IMR-90 (cell line): ENCODE data around the gene LIN52. TPM values are rescaled to one million over a fixed set of nuclear protein-coding genes. Genes with fewer than 3 reads are reported as not detected.

Experiments used
- ATAC-seq: fragments of 200-7000 bp; cut with Tn5 transposase; 2 replicates; pipeline ENCODE4 v1.9.1; 2020; ENCODE audit warnings: low read depth, mild to moderate bottlenecking, moderate library complexity
- BruUV-seq: library from RNA; stranded (reverse); fragments of 400-500 nt; replicated peaks from 2 replicates; lab custom pipeline; 2021; lab: Mats Ljungman, UMichigan
- CTCF ChIA-PET: fragments of 300-600 bp; formaldehyde crosslinking; extraction: SDS; loops from one replicate; lab custom pipeline; 2021; ENCODE audit warnings: antibody characterized with exemption; lab: Yijun Ruan, JAX
- POLR2A ChIA-PET: fragments of 300-600 bp; sonication (Branson Sonifier 250); formaldehyde crosslinking; loops from one replicate; lab custom pipeline; 2022; ENCODE audit warnings: antibody characterized with exemption; ENCODE audit not compliant: unreplicated experiment; lab: Charles Lee
- DNase-seq: peaks from one replicate; pipeline ENCODE4 v3.0.0; 2013
- H2AFZ ChIP-seq: replicated peaks from 2 replicates; pipeline ENCODE3; 2013; ENCODE audit warnings: low read length, mild to moderate bottlenecking; ENCODE audit not compliant: poor library complexity
- H2AK5ac ChIP-seq: 2 replicates; pipeline ENCODE4 v1.6.1; 2013; ENCODE audit warnings: low read depth, low read length, inconsistent platforms
- H2AK9ac ChIP-seq: replicated peaks from 2 replicates; pipeline ENCODE3; 2013; ENCODE audit warnings: mild to moderate bottlenecking, low read depth, low read length, moderate library complexity; ENCODE audit not compliant: poor library complexity
- H2BK120ac ChIP-seq: 2 replicates; pipeline ENCODE4 v1.6.1; 2013; ENCODE audit warnings: low read depth, low read length, inconsistent platforms
- H2BK15ac ChIP-seq: 3 replicates; pipeline ENCODE4 v1.6.1; 2013; ENCODE audit warnings: low read depth, low read length, inconsistent platforms
- H2BK20ac ChIP-seq: 2 replicates; pipeline ENCODE4 v1.6.1; 2013; ENCODE audit warnings: low read depth, mild to moderate bottlenecking, inconsistent platforms, low read length, moderate library complexity
- H2BK5ac ChIP-seq: 2 replicates; pipeline ENCODE4 v1.6.1; 2013; ENCODE audit warnings: mild to moderate bottlenecking, low read depth, low read length, inconsistent platforms; ENCODE audit not compliant: poor library complexity, severe bottlenecking
- H3K14ac ChIP-seq: replicated peaks from 2 replicates; pipeline ENCODE4 v1.6.1; 2013; ENCODE audit warnings: low read depth, low read length, inconsistent platforms
- H3K18ac ChIP-seq: 2 replicates; pipeline ENCODE4 v1.6.1; 2013; ENCODE audit warnings: low read depth, low read length, control low read depth
- H3K23ac ChIP-seq: 2 replicates; pipeline ENCODE4 v1.6.1; 2013; ENCODE audit warnings: low read depth, low read length, inconsistent platforms
- H3K27ac ChIP-seq: 2 replicates; pipeline ENCODE4 v1.5.1; 2013; ENCODE audit warnings: mild to moderate bottlenecking, control low read depth, low read length; ENCODE audit not compliant: insufficient read depth
- H3K27me3 ChIP-seq: 2 replicates; pipeline ENCODE4 v1.6.1; 2013; ENCODE audit warnings: low read length; ENCODE audit not compliant: control insufficient read depth, insufficient read depth
- H3K36me3 ChIP-seq: 2 replicates; pipeline ENCODE4 v1.6.1; 2013; ENCODE audit warnings: low read length, mixed read lengths; ENCODE audit not compliant: control insufficient read depth, insufficient read depth
- H3K4ac ChIP-seq: 2 replicates; pipeline ENCODE4 v1.6.1; 2013; ENCODE audit warnings: low read depth, low read length, inconsistent platforms
- H3K4me1 ChIP-seq: 2 replicates; pipeline ENCODE4 v1.6.1; 2013; ENCODE audit warnings: low read length, mixed read lengths; ENCODE audit not compliant: control insufficient read depth, insufficient read depth
- H3K4me2 ChIP-seq: 2 replicates; pipeline ENCODE4 v1.6.1; 2013; ENCODE audit warnings: low read depth, mild to moderate bottlenecking, control low read depth, low read length, moderate library complexity
- H3K4me3 ChIP-seq: 2 replicates; pipeline ENCODE4 v1.5.1; 2013; ENCODE audit warnings: low read depth, mild to moderate bottlenecking, control low read depth, low read length, moderate library complexity; ENCODE audit not compliant: insufficient read depth
- H3K56ac ChIP-seq: 2 replicates; pipeline ENCODE4 v1.6.1; 2013; ENCODE audit warnings: low read length, inconsistent platforms; ENCODE audit not compliant: insufficient read depth; ENCODE audit errors: extremely low read depth
- H3K79me1 ChIP-seq, 2 experiments: 2 replicates each; pipeline ENCODE4 v1.6.1; 2013; ENCODE audit warnings: low read length in 2 of 2, inconsistent platforms in 1 of 2, low read depth in 1 of 2
- H3K9ac ChIP-seq: 2 replicates; pipeline ENCODE4 v1.6.1; 2013; ENCODE audit warnings: low read depth, low read length, control low read depth
- H3K9me1 ChIP-seq: 2 replicates; pipeline ENCODE4 v1.6.1; 2013; ENCODE audit warnings: low read length, inconsistent platforms; ENCODE audit not compliant: insufficient read depth
- H3K9me3 ChIP-seq: 2 replicates; pipeline ENCODE4 v1.6.1; 2013; ENCODE audit warnings: low read length; ENCODE audit not compliant: control insufficient read depth, insufficient read depth
- H4K20me1 ChIP-seq: 2 replicates; pipeline ENCODE4 v1.6.1; 2013; ENCODE audit warnings: low read length, inconsistent platforms; ENCODE audit not compliant: insufficient read depth
- H4K5ac ChIP-seq: 2 replicates; pipeline ENCODE4 v1.6.1; 2013; ENCODE audit warnings: mild to moderate bottlenecking, low read depth, low read length, control low read depth
- H4K8ac ChIP-seq, 2 experiments: 2 replicates each; pipeline ENCODE4 v1.6.1; 2013; ENCODE audit warnings: low read depth in 2 of 2, low read length in 2 of 2, control low read depth in 1 of 2, inconsistent platforms in 1 of 2
- H4K91ac ChIP-seq: 2 replicates; pipeline ENCODE4 v1.6.1; 2013; ENCODE audit warnings: low read depth, low read length, inconsistent platforms; ENCODE audit not compliant: insufficient read depth
- BHLHE40 ChIP-seq: fragments of 150-350 bp; IDR thresholded peaks from 2 replicates; pipeline ENCODE4 v1.6.1; 2016; ENCODE audit warnings: mild to moderate bottlenecking, low read depth, low read length
- CHD1 ChIP-seq: IDR thresholded peaks from 2 replicates; pipeline ENCODE4 v1.6.1; 2012; ENCODE audit warnings: low read depth, low read length, improper control_type of control experiment
- CTCF ChIP-seq: conservative IDR thresholded peaks from 2 replicates; pipeline ENCODE4 v1.5.1; 2012; ENCODE audit warnings: mild to moderate bottlenecking, low read depth, low read length, improper control_type of control experiment
- ELK1 ChIP-seq: fragments of 150-350 bp; IDR thresholded peaks from 2 replicates; pipeline ENCODE4 v1.6.1; 2016; ENCODE audit warnings: low read depth, mild to moderate bottlenecking, low read length, moderate library complexity, borderline replicate concordance
- FOS ChIP-seq: fragments of 150-350 bp; IDR thresholded peaks from 2 replicates; pipeline ENCODE4 v1.6.1; 2016; ENCODE audit warnings: low read depth, low read length
- MAFK ChIP-seq: IDR thresholded peaks from 2 replicates; pipeline ENCODE4 v1.6.1; 2012; ENCODE audit warnings: low read depth, low read length, improper control_type of control experiment
- MAZ ChIP-seq: IDR thresholded peaks from 2 replicates; pipeline ENCODE4 v1.6.1; 2012; ENCODE audit warnings: low read depth, mild to moderate bottlenecking, low read length, improper control_type of control experiment, moderate library complexity, borderline replicate concordance
- MXI1 ChIP-seq: IDR thresholded peaks from 2 replicates; pipeline ENCODE4 v1.6.1; 2012; ENCODE audit warnings: low read depth, mild to moderate bottlenecking, low read length, moderate library complexity, borderline replicate concordance
- NFE2L2 ChIP-seq: fragments of 150-350 bp; IDR thresholded peaks from 2 replicates; pipeline ENCODE4 v1.6.1; 2016; ENCODE audit warnings: low read depth, mild to moderate bottlenecking, low read length
- POLR2A ChIP-seq: IDR thresholded peaks from 2 replicates; pipeline ENCODE4 v1.6.1; 2012; ENCODE audit warnings: mild to moderate bottlenecking, low read depth, low read length
- RAD21 ChIP-seq: IDR thresholded peaks from 2 replicates; pipeline ENCODE4 v1.6.1; 2012; ENCODE audit warnings: low read length, improper control_type of control experiment
- RFX5 ChIP-seq: IDR thresholded peaks from 2 replicates; pipeline ENCODE4 v1.8.0; 2012; ENCODE audit warnings: low read depth, mild to moderate bottlenecking, low read length, moderate library complexity
- SMC3 ChIP-seq: fragments of 150-350 bp; IDR thresholded peaks from 2 replicates; pipeline ENCODE4 v1.6.1; 2016; ENCODE audit warnings: low read depth, mild to moderate bottlenecking, antibody characterized with exemption, low read length, moderate library complexity
- USF2 ChIP-seq: fragments of 150-350 bp; IDR thresholded peaks from 2 replicates; pipeline ENCODE4 v1.6.1; 2017; ENCODE audit warnings: mild to moderate bottlenecking, antibody characterized with exemption, low read length, low read depth
- WGBS, 2 experiments: methylation state at CpG; one replicate each; pipeline versions ENCODE4 v1.1.5 to v1.1.7; 2013; ENCODE audit warnings: missing lambda C conversion rate in 2 of 2; ENCODE audit not compliant: insufficient read length in 1 of 2; ENCODE audit errors: extremely low coverage in 2 of 2; 5-methylcytosine and 5-hydroxymethylcytosine counted together
- dilution Hi-C: fragments of 300-500 bp; cut with HindIII; formaldehyde crosslinking; loops from one replicate; pipeline ENCODE4 v1.14.3; 2018; ENCODE audit warnings: low sequenced_read_pairs; ENCODE audit not compliant: unreplicated experiment
- in situ Hi-C: fragments of 300-500 bp; cut with MboI; formaldehyde crosslinking; loops from 3 replicates; pipeline ENCODE4 v1.14.3; 2019; ENCODE audit warnings: low sequenced_read_pairs, inconsistent platforms, mixed read lengths
- intact Hi-C: fragments of 100-400 bp; cut with micrococcal nuclease; formaldehyde crosslinking; loops from 2 replicates; pipeline ENCODE4 v1.10.0; 2022
- polyA plus RNA-seq, 3 experiments: library from polyadenylated mRNA; depleted of rRNA; stranded (reverse); fragments of >200 nt; gene quantifications; 2 replicates each; pipeline ENCODE4 v1.2.3, GENCODE V29; 2012; ENCODE audit warnings: low replicate concordance in 1 of 3
- total RNA-seq: library from RNA; depleted of rRNA; stranded (reverse); fragments of >200 nt; gene quantifications from 2 replicates; pipeline ENCODE4 v1.2.3, GENCODE V29; 2012

LIN52 gene
- total and polyA plus RNA-seq, 2 of the 4 experiments (the other 2 are of a cell fraction): 6.1 to 11.5 TPM

GRCh38 chr14:74217672-74218448 is 133.1 kb downstream of the LIN52 start (continued):
- TF ChIP-seq MAZ: peak; percentile 51; the same call in 1 of the 2 replicates

GRCh38 chr14:74218462-74218861 is 133.7 kb downstream of the LIN52 start:
- Histone ChIP-seq H3K4me2 (no peak overlapping the region), H3K79me1 (no peaks in the 10 kb centered on the region), H2AK5ac (no peak overlapping the region), H4K20me1 (no peaks in the 10 kb centered on the region), H3K9me1 (no peaks in the 10 kb centered on the region), H3K27me3 (peaks cover 59% of the 10 kb centered on the region), H4K8ac (no peak overlapping the region), H2AFZ (no peak overlapping the region), H3K9ac (no peak overlapping the region), H4K5ac (no peak overlapping the region), H3K27ac (no peak overlapping the region), H3K56ac (no peak overlapping the region), H4K91ac (no peak overlapping the region), H3K36me3 (no peaks in the 10 kb centered on the region), H3K18ac (no peak overlapping the region), H3K4me1 (no peaks in the 10 kb centered on the region), H3K4ac (no peak overlapping the region), H3K23ac (no peak overlapping the region), H3K14ac (no peak overlapping the region), H3K9me3 (no peaks in the 10 kb centered on the region), H3K4me3 (no peak overlapping the region), H2BK20ac (no peak overlapping the region), H2BK120ac (no peak overlapping the region), H2BK5ac (no peak overlapping the region), H2BK15ac (no peak overlapping the region), H2AK9ac (no peak overlapping the region)
- ATAC-seq: no peak
- intact Hi-C loops (no loop called here), dilution Hi-C loops (no loop called here), in situ Hi-C loops (no loop called here)
- WGBS, 2 experiments: 90% methylated on average over 2 of the region's 4 CpGs; no CpG with 5 or more reads in 1 of the 2 experiments
- BruUV-seq: no TSS peak
- ChIA-PET POLR2A (no interaction called here), CTCF (no interaction called here)
- DNase-seq: no peak
- TF ChIP-seq RFX5 (no peak), USF2 (no peak), BHLHE40 (no peak), ELK1 (no peak), MXI1 (no peak), SMC3 (no peak), CHD1 (no peak), MAFK (no peak), POLR2A (no peak), FOS (no peak), RAD21 (no peak), NFE2L2 (no peak), CTCF (no peak)
